Small intestine (tissue), 7 donors: ENCODE data around the gene SLAIN1. TPM values are rescaled to one million over a fixed set of nuclear protein-coding genes. Genes with fewer than 3 reads are reported as not detected.
A peak's percentile ranks its signal among the peaks of the same experiment; 100 is the strongest.

Experiments used
- DNase-seq, 2 donors: peaks; one replicate each; pipeline versions ENCODE4 v3.0.0 to v3.0.0-alpha.2; 2013
- FAIRE-seq: peaks from 2 replicates; lab custom pipeline; 2012; peaks lifted over from hg19 to GRCh38; lab: Jason Lieb, UNC
- H3K27ac ChIP-seq, 3 donors: one replicate each; pipeline ENCODE4 v1.5.1; 2013; ENCODE audit warnings: low read length in 2 of 3, mild to moderate bottlenecking in 2 of 3, control low read depth in 1 of 3, inconsistent platforms in 1 of 3, low read depth in 1 of 3, moderate library complexity in 1 of 3
- H3K27me3 ChIP-seq, 3 donors: one replicate each; pipeline ENCODE4 v1.6.1; 2013; ENCODE audit warnings: low read length in 3 of 3, inconsistent platforms in 1 of 3; ENCODE audit not compliant: control insufficient read depth in 3 of 3, insufficient read depth in 3 of 3
- H3K36me3 ChIP-seq, 3 donors: one replicate each; pipeline ENCODE4 v1.6.1; 2013; ENCODE audit warnings: low read length in 3 of 3, inconsistent platforms in 1 of 3, low read depth in 1 of 3, mild to moderate bottlenecking in 1 of 3, moderate library complexity in 1 of 3; ENCODE audit not compliant: control insufficient read depth in 3 of 3, insufficient read depth in 2 of 3
- H3K4me1 ChIP-seq, 3 donors: one replicate each; pipeline ENCODE4 v1.6.1; 2013; ENCODE audit warnings: low read length in 2 of 3, inconsistent platforms in 1 of 3, low read depth in 1 of 3, mild to moderate bottlenecking in 1 of 3, moderate library complexity in 1 of 3; ENCODE audit not compliant: control insufficient read depth in 3 of 3, insufficient read depth in 2 of 3
- H3K4me3 ChIP-seq, 3 donors: one replicate each; pipeline ENCODE4 v1.5.1; 2013; ENCODE audit warnings: low read length in 3 of 3, control low read depth in 1 of 3, inconsistent platforms in 1 of 3, low read depth in 1 of 3, mild to moderate bottlenecking in 1 of 3, moderate library complexity in 1 of 3
- H3K9me3 ChIP-seq, 2 donors: one replicate each; pipeline ENCODE4 v1.6.1; 2013; ENCODE audit warnings: low read depth in 1 of 2, low read length in 1 of 2; ENCODE audit not compliant: control insufficient read depth in 2 of 2, insufficient read depth in 1 of 2
- WGBS, 3 donors: extraction: QIAGEN DNeasy Blood & Tissue Kit; methylation state at CpG; one replicate each; pipeline ENCODE4 v1.1.7; 2013; 5-methylcytosine and 5-hydroxymethylcytosine counted together
- polyA plus RNA-seq, 4 donors: library from polyadenylated mRNA; stranded (reverse) in 3 of 4; unstranded in 1 of 4; fragments of 200-250 nt in 3 of 4; fragments of 120-200 nt in 1 of 4; gene quantifications; one replicate each; pipeline versions ENCODE4 v1.2.1 to v1.2.3, GENCODE V29; 2013
- donor health status: healthy with polysubstance abuse.
- donor health status: control.
- donor health status: control.
- donor health status: Bipolar disorder and iron deficiency.
- donor health status: healthy.

The SLAIN1 gene
- polyA plus RNA-seq, 4 donors, result 1.3 to 9.5 (median 3.7) TPM

- Histone ChIP-seq H3K27me3 (no peaks in the 10 kb centered on the region), H3K9me3 (no peaks in the 10 kb centered on the region), H3K4me1 (no peaks in the 10 kb centered on the region), H3K4me3 (no peak overlapping the region), H3K36me3 (no peaks in the 10 kb centered on the region), H3K27ac (no peak overlapping the region)
- no peak for FAIRE-seq
- WGBS, 3 donors, result 87 to 91% (median 90%) methylated on average over 4 of the region's 4 CpGs
- no peak for DNase-seq
Measured at GRCh38 chr13:77717508-77717907, 20.0 kb downstream of the SLAIN1 start.

- H3K4me3 ChIP-seq, result no peak overlapping the region
- no peaks in the 10 kb centered on the region for H3K4me1 ChIP-seq
- no peak for DNase-seq
- no peaks in the 10 kb centered on the region for H3K9me3 ChIP-seq
- H3K36me3 ChIP-seq, result peaks cover 0 to 6% (median 0%) of the 10 kb centered on the region in 3 donors
- H3K27me3 ChIP-seq, result no peaks in the 10 kb centered on the region
- FAIRE-seq, result no peak
- no peak overlapping the region for H3K27ac ChIP-seq
Measured at GRCh38 chr13:77719128-77719527, 21.6 kb downstream of the SLAIN1 start.

- Histone ChIP-seq H3K4me3 (no peak overlapping the region), H3K9me3 (no peaks in the 10 kb centered on the region), H3K36me3 (peaks cover 0 to 6% (median 0%) of the 10 kb centered on the region in 3 donors), H3K4me1 (no peaks in the 10 kb centered on the region), H3K27me3 (no peaks in the 10 kb centered on the region), H3K27ac (no peak overlapping the region)
- 91 to 95% (median 92%) methylated on average over 5 of the region's 5 CpGs for WGBS, 3 donors
- FAIRE-seq (no peak), DNase-seq (no peak)
Measured at GRCh38 chr13:77720988-77721387, 23.5 kb downstream of the SLAIN1 start.

GRCh38 chr13:77724092-77724491, 26.6 kb downstream of the SLAIN1 start:
- Histone ChIP-seq H3K9me3 (no peaks in the 10 kb centered on the region), H3K27me3 (no peaks in the 10 kb centered on the region), H3K27ac (no peak overlapping the region), H3K36me3 (peaks cover 0 to 6% (median 0%) of the 10 kb centered on the region in 3 donors), H3K4me1 (no peaks in the 10 kb centered on the region), H3K4me3 (no peak overlapping the region)
- no peak for DNase-seq
- 90 to 92% (median 92%) methylated on average over 6 of the region's 6 CpGs for WGBS, 3 donors
- no peak for FAIRE-seq

- FAIRE-seq, result no peak
- peaks cover 0 to 6% (median 0%) of the 10 kb centered on the region in 3 donors for H3K36me3 ChIP-seq
- H3K27ac ChIP-seq, result no peak overlapping the region
- no peak for DNase-seq
- 80 to 89% (median 88%) methylated on average over 1 of the region's 1 CpG for WGBS, 3 donors
- H3K9me3 ChIP-seq, result no peaks in the 10 kb centered on the region
- no peak overlapping the region for H3K4me3 ChIP-seq
- no peaks in the 10 kb centered on the region for H3K4me1 ChIP-seq
- H3K27me3 ChIP-seq, result no peaks in the 10 kb centered on the region
Measured at GRCh38 chr13:77725071-77725470, 27.6 kb downstream of the SLAIN1 start.

- no peak for DNase-seq
- no peaks in the 10 kb centered on the region for H3K4me1 ChIP-seq
- H3K4me3 ChIP-seq, result no peak overlapping the region
- no peak overlapping the region for H3K27ac ChIP-seq
- WGBS, 3 donors, result 82 to 90% (median 85%) methylated on average over 5 of the region's 5 CpGs
- H3K27me3 ChIP-seq, result no peaks in the 10 kb centered on the region
- peaks cover 0 to 2% (median 0%) of the 10 kb centered on the region in 3 donors for H3K36me3 ChIP-seq
- FAIRE-seq, result no peak
- no peaks in the 10 kb centered on the region for H3K9me3 ChIP-seq
Measured at GRCh38 chr13:77728265-77729125, 31.0 kb downstream of the SLAIN1 start.

GRCh38 chr13:77729502-77730221, 32.2 kb downstream of the SLAIN1 start:
- no peaks in the 10 kb centered on the region for H3K27me3 ChIP-seq
- peak overlapping the region in 1 of 3 donors; percentile 53 for H3K27ac ChIP-seq
- 68 to 82% (median 75%) methylated on average over 8 of the region's 8 CpGs for WGBS, 3 donors
- FAIRE-seq (no peak), DNase-seq (no peak)
- H3K36me3 ChIP-seq, result no peaks in the 10 kb centered on the region
- H3K4me1 ChIP-seq, result no peaks in the 10 kb centered on the region
- H3K4me3 ChIP-seq, result no peak overlapping the region
- no peaks in the 10 kb centered on the region for H3K9me3 ChIP-seq

GRCh38 chr13:77730572-77730971, 33.1 kb downstream of the SLAIN1 start:
- no peak overlapping the region for H3K27ac ChIP-seq
- DNase-seq, result no peak
- H3K4me1 ChIP-seq, result no peaks in the 10 kb centered on the region
- no peak for FAIRE-seq
- 95 to 100% (median 96%) methylated on average over 1 of the region's 1 CpG for WGBS, 3 donors
- no peaks in the 10 kb centered on the region for H3K27me3 ChIP-seq
- no peaks in the 10 kb centered on the region for H3K36me3 ChIP-seq
- H3K4me3 ChIP-seq, result no peak overlapping the region
- no peaks in the 10 kb centered on the region for H3K9me3 ChIP-seq
